Liver (tissue), 9 donors: Measurements from ENCODE around the gene NLRC5. TPM values are rescaled to one million over a fixed set of nuclear protein-coding genes. Genes with fewer than 3 reads are reported as not detected.

ENCODE experiments used
- DNase-seq: peaks from one replicate; pipeline ENCODE4 v3.0.0-alpha.2; 2017; ENCODE audit warnings: low spot score
- H3K27ac ChIP-seq, 2 donors: one replicate each; pipeline ENCODE4 v1.7.0; 2013; ENCODE audit warnings: inconsistent platforms in 2 of 2, low read length in 2 of 2, control low read depth in 1 of 2, low read depth in 1 of 2, mild to moderate bottlenecking in 1 of 2
- H3K27me3 ChIP-seq, 4 donors: one replicate each; pipeline versions ENCODE4 v1.6.1 to v1.7.0; 2013; ENCODE audit warnings: low read length in 3 of 4, inconsistent platforms in 1 of 4, mild to moderate bottlenecking in 1 of 4, moderate library complexity in 1 of 4; ENCODE audit not compliant: control insufficient read depth in 4 of 4, insufficient read depth in 4 of 4
- H3K36me3 ChIP-seq, 4 donors: one replicate each; pipeline versions ENCODE4 v1.6.1 to v1.7.0; 2013; ENCODE audit warnings: low read length in 3 of 4, mild to moderate bottlenecking in 3 of 4, low read depth in 1 of 4, moderate library complexity in 1 of 4; ENCODE audit not compliant: control insufficient read depth in 4 of 4, insufficient read depth in 3 of 4
- H3K4me1 ChIP-seq, 4 donors: one replicate each; pipeline versions ENCODE4 v1.6.1 to v1.7.0; 2013; ENCODE audit warnings: low read length in 3 of 4, mild to moderate bottlenecking in 3 of 4, moderate library complexity in 1 of 4; ENCODE audit not compliant: control insufficient read depth in 4 of 4, insufficient read depth in 4 of 4
- H3K4me3 ChIP-seq, 3 donors: one replicate each; pipeline versions ENCODE4 v1.6.1 to v1.7.0; 2013; ENCODE audit warnings: low read length in 3 of 3, control low read depth in 1 of 3, low read depth in 1 of 3, mild to moderate bottlenecking in 1 of 3
- H3K9ac ChIP-seq, 2 donors: one replicate each; pipeline ENCODE4 v1.7.0; 2013; ENCODE audit warnings: low read length in 2 of 2, mild to moderate bottlenecking in 2 of 2, moderate library complexity in 2 of 2, control low read depth in 1 of 2, low read depth in 1 of 2
- H3K9me3 ChIP-seq, 4 donors: one replicate each; pipeline versions ENCODE4 v1.6.1 to v1.7.0; 2013; ENCODE audit warnings: low read length in 3 of 4; ENCODE audit not compliant: control insufficient read depth in 4 of 4
- EGR1 ChIP-seq, 2 donors: IDR thresholded peaks; 2 replicates each; pipeline ENCODE4 v1.6.1; 2016 to 2018; ENCODE audit warnings: antibody characterized with exemption in 2 of 2, low read depth in 2 of 2
- FOXA1 ChIP-seq: IDR thresholded peaks from 2 replicates; pipeline ENCODE4 v1.6.1; 2016; ENCODE audit warnings: antibody characterized with exemption
- HNF4A ChIP-seq, 2 donors: conservative IDR thresholded peaks; 2 replicates each; pipeline ENCODE4 v1.6.1; 2016; ENCODE audit warnings: antibody characterized with exemption in 2 of 2, mild to moderate bottlenecking in 2 of 2
- HNF4G ChIP-seq: IDR thresholded peaks from 2 replicates; pipeline ENCODE4 v1.6.1; 2016; ENCODE audit warnings: antibody characterized with exemption
- JUND ChIP-seq, 2 donors: IDR thresholded peaks; 2 replicates each; pipeline ENCODE4 v1.6.1; 2016; ENCODE audit warnings: antibody characterized with exemption in 2 of 2
- NR2F2 ChIP-seq: IDR thresholded peaks from 2 replicates; pipeline ENCODE4 v1.6.1; 2016; ENCODE audit warnings: antibody characterized with exemption
- RXRA ChIP-seq, 2 donors: IDR thresholded peaks; 2 replicates each; pipeline ENCODE4 v1.6.1; 2017 to 2018; ENCODE audit warnings: antibody characterized with exemption in 2 of 2, mild to moderate bottlenecking in 1 of 2
- SP1 ChIP-seq: IDR thresholded peaks from 2 replicates; pipeline ENCODE4 v1.6.1; 2018; ENCODE audit warnings: antibody characterized with exemption, mild to moderate bottlenecking
- TAF1 ChIP-seq: conservative IDR thresholded peaks from 2 replicates; pipeline ENCODE4 v1.6.1; 2016; ENCODE audit warnings: antibody characterized with exemption, mild to moderate bottlenecking
- WGBS: extraction: QIAGEN DNeasy Blood & Tissue Kit; methylation state at CpG from one replicate; pipeline ENCODE4 v1.1.7; 2013; 5-methylcytosine and 5-hydroxymethylcytosine counted together
- polyA plus RNA-seq, 2 donors: library from polyadenylated mRNA; stranded (reverse) in 1 of 2; unstranded in 1 of 2; fragments of 200-250 nt in 1 of 2; fragments of >200 nt in 1 of 2; fragmentation: Nextera tagmentation in 1 of 2; extraction: Ambion mirVana in 1 of 2; gene quantifications; one replicate each; pipeline versions ENCODE4 v1.2.1 to v1.2.3, GENCODE V29; 2013 to 2015
- total RNA-seq, 2 donors: library from RNA; depleted of rRNA; stranded (reverse); fragments of >200 nt; gene quantifications; one replicate each; pipeline ENCODE4 v1.2.3, GENCODE V29; 2014
- TF ChIP-seq, protein P1 (sequence below): IDR thresholded peaks from 2 replicates; pipeline ENCODE4 v1.6.1; 2016; ENCODE audit warnings: antibody characterized with exemption, mild to moderate bottlenecking
- TF ChIP-seq, protein P2 (sequence below): IDR thresholded peaks from 2 replicates; pipeline ENCODE4 v1.6.1; 2016; ENCODE audit warnings: antibody characterized with exemption
- TF ChIP-seq, protein P3 (sequence below): IDR thresholded peaks from 2 replicates; pipeline ENCODE4 v1.6.1; 2016; ENCODE audit warnings: antibody characterized with exemption
- donor health status: healthy.
- donor health status: healthy.
- donor health status: healthy.
- donor health status: healthy.
- donor health status: healthy.

The NLRC5 gene
- total and polyA plus RNA-seq, 4 donors, result 4.7 to 23.3 (median 8.8) TPM

DNA sequence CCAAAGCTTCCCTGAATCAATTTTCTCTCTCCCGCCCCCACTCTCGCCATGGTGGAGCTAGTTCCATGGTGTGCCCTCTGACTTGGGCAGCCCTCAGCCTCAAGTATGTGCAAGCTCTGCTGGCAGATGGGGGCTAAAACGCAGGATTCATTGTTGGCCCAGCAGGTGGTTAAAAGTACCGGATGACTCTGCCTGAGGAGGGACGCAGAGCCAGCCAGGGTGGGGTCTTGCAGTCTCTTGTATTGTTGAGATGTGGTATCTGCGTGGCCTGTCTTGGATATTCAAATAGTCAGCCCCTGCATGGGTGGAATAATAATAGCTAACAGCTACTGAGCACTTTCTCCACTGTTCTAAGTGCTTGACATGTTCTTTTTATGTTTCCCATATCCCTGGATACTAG is 66.3 kb downstream of the NLRC5 start:
- Histone ChIP-seq H3K4me3 (no peak overlapping the region), H3K9me3 (no peaks in the 10 kb centered on the region), H3K36me3 (peaks cover 5 to 11% (median 7%) of the 10 kb centered on the region in 4 donors), H3K27ac (no peak overlapping the region), H3K9ac (no peak overlapping the region), H3K4me1 (peaks cover 0 to 1% (median under 1%) of the 10 kb centered on the region in 4 donors), H3K27me3 (no peaks in the 10 kb centered on the region)
- 96% methylated on average over 6 of the region's 6 CpGs for whole genome bisulfite sequencing
- TF ChIP-seq TAF1 (no peak), SP1 (no peak), HNF4A (conservative IDR thresholded peaks at IDR 0.05) (no peak), NR2F2 (no peak), RXRA (IDR thresholded peaks at IDR 0.05) (no peak), HNF4G (no peak), FOXA1 (no peak)
- TF ChIP-seq, protein P1, sequence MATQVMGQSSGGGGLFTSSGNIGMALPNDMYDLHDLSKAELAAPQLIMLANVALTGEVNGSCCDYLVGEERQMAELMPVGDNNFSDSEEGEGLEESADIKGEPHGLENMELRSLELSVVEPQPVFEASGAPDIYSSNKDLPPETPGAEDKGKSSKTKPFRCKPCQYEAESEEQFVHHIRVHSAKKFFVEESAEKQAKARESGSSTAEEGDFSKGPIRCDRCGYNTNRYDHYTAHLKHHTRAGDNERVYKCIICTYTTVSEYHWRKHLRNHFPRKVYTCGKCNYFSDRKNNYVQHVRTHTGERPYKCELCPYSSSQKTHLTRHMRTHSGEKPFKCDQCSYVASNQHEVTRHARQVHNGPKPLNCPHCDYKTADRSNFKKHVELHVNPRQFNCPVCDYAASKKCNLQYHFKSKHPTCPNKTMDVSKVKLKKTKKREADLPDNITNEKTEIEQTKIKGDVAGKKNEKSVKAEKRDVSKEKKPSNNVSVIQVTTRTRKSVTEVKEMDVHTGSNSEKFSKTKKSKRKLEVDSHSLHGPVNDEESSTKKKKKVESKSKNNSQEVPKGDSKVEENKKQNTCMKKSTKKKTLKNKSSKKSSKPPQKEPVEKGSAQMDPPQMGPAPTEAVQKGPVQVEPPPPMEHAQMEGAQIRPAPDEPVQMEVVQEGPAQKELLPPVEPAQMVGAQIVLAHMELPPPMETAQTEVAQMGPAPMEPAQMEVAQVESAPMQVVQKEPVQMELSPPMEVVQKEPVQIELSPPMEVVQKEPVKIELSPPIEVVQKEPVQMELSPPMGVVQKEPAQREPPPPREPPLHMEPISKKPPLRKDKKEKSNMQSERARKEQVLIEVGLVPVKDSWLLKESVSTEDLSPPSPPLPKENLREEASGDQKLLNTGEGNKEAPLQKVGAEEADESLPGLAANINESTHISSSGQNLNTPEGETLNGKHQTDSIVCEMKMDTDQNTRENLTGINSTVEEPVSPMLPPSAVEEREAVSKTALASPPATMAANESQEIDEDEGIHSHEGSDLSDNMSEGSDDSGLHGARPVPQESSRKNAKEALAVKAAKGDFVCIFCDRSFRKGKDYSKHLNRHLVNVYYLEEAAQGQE, result no peak
- TF ChIP-seq, protein P2, sequence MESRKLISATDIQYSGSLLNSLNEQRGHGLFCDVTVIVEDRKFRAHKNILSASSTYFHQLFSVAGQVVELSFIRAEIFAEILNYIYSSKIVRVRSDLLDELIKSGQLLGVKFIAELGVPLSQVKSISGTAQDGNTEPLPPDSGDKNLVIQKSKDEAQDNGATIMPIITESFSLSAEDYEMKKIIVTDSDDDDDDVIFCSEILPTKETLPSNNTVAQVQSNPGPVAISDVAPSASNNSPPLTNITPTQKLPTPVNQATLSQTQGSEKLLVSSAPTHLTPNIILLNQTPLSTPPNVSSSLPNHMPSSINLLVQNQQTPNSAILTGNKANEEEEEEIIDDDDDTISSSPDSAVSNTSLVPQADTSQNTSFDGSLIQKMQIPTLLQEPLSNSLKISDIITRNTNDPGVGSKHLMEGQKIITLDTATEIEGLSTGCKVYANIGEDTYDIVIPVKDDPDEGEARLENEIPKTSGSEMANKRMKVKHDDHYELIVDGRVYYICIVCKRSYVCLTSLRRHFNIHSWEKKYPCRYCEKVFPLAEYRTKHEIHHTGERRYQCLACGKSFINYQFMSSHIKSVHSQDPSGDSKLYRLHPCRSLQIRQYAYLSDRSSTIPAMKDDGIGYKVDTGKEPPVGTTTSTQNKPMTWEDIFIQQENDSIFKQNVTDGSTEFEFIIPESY, result no peak
- DNase-seq, result no peak

DNA sequence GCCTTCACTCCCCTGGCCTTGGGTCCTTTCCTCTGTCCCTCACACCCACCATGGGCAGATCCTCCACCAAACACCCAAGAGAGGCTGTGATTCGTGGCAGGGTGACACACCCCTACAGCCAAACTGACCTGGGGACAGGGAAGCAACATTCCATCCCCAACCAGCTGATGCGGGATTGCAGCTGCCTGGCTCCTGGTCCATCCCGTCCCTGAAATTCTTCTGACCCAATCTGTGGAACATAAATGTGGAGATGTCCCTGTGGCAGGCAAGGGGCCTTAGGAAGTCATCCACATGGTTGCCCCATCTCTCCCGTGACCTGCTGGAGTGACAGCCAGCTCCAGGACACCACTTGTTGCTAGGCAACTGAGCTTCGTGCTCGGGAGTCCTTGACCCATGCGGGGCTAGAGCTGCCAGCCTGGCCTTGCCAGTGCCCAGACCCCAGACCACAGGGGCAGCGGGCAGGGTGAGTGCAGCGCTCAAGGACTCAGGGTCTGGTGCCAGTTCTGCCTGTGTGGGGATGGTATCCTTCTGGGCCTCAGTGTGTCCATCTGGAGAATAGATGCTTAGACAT is 69.0 kb downstream of the NLRC5 start:
- Histone ChIP-seq H3K4me1 (peaks cover 5 to 17% (median 9%) of the 10 kb centered on the region in 4 donors), H3K27ac (no peak overlapping the region), H3K4me3 (no peak overlapping the region), H3K9me3 (no peaks in the 10 kb centered on the region), H3K27me3 (no peaks in the 10 kb centered on the region), H3K9ac (no peak overlapping the region), H3K36me3 (peaks cover 3 to 11% (median 5%) of the 10 kb centered on the region in 4 donors)
- no peak for DNase-seq
- TF ChIP-seq NR2F2 (no peak), RXRA (IDR thresholded peaks at IDR 0.05) (no peak), HNF4A (conservative IDR thresholded peaks at IDR 0.05) (no peak), FOXA1 (no peak), JUND (IDR thresholded peaks at IDR 0.05) (no peak), TAF1 (no peak), EGR1 (IDR thresholded peaks at IDR 0.05; ENCODE audit: low read depth in 2 of 2) (no peak), HNF4G (no peak)
- TF ChIP-seq, protein P3, sequence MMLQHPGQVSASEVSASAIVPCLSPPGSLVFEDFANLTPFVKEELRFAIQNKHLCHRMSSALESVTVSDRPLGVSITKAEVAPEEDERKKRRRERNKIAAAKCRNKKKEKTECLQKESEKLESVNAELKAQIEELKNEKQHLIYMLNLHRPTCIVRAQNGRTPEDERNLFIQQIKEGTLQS, result no peak
- TF ChIP-seq, protein P1, result no peak
- TF ChIP-seq, protein P2, result no peak
- WGBS, result 86% methylated on average over 9 of the region's 9 CpGs
